Measurements from ENCODE around the gene RNF115.

- TF ChIP-seq CTCF (IDR thresholded peaks at IDR 0.05) (no peak), REST (IDR thresholded peaks at IDR 0.05) (no peak), EP300 (IDR thresholded peaks at IDR 0.05) (no peak), MAX (IDR thresholded peaks at IDR 0.05) (no peak), USF2 (IDR thresholded peaks at IDR 0.05) (no peak), FOXS1 (CRISPR knock-in tag; IDR thresholded peaks at IDR 0.05) (no peak), NR3C1 (IDR thresholded peaks at IDR 0.05) (no peak), BHLHE40 (IDR thresholded peaks at IDR 0.05; ENCODE audit: low read depth, low read length) (no peak)
These were observed 131.0 kb downstream of the RNF115 start for GRCh38 chr1:145692785-145693443.

Data from A549 (cell line).